Measurements from ENCODE around the gene LSAMP.

LSAMP gene

DNA sequence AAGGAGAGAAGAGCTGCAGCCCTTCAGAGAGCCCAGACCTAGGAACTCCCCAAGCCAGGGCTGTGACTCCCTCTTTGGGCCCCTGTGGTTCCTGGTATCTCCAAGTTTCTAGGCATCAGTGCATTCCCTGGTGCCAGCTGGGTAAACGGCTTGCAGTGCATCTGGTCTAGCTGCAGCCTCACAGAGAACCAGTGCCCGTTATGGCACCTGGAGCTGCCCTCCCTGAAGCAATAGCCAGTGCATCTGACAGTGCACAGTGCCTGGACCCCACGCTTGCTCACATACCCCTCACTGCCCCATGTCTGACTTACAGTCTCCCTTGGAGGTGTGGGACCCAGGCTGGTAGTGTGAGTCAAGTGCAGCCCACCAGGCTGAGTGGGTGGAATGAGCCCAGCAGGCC, 52.1 kb downstream of the LSAMP start:
- no peak for TF ChIP-seq CTCF (IDR thresholded peaks at IDR 0.05; ENCODE audit: insufficient read depth, low read depth, low read length, missing control alignments)
- H3K4me3 ChIP-seq (ENCODE audit: low read depth, low read length), result no peak overlapping the region
- DNase-seq (ENCODE audit: low read depth), result no peak

- no peak for TF ChIP-seq CTCF (IDR thresholded peaks at IDR 0.05; ENCODE audit: insufficient read depth, low read depth, low read length, missing control alignments)
- no peak for DNase-seq (ENCODE audit: low read depth)
- H3K4me3 ChIP-seq (ENCODE audit: low read depth, low read length), result no peak overlapping the region
Observed at GRCh38 chr3:116392291-116392690, 53.0 kb downstream of the LSAMP start.

GRCh38 chr3:116391296-116392201, 53.7 kb downstream of the LSAMP start:
- no peak overlapping the region for H3K4me3 ChIP-seq (ENCODE audit: low read depth, low read length)
- no peak for TF ChIP-seq CTCF (IDR thresholded peaks at IDR 0.05; ENCODE audit: insufficient read depth, low read depth, low read length, missing control alignments)
- DNase-seq (ENCODE audit: low read depth), result no peak

DNA sequence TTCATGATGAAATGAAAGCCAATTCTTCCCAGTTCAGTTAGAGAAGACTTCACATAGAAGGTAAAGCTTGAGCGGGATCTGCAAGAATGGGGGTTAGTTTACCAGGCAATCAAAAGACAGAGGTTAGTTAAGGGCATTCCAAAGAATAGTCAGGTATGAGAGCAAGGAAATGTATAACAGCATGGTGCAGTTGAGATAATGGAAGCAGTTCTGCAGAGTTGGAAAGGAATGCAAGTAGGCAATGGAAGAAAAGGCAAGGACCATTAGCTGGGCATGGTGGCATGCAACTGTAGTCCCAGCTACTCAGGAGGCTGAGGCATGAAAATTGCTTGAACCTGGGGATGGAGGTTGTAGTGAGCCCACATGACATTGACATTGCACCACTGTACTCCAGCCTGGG, 55.0 kb downstream of the LSAMP start:
- no peak overlapping the region for H3K4me3 ChIP-seq (ENCODE audit: low read depth, low read length)
- TF ChIP-seq CTCF (IDR thresholded peaks at IDR 0.05; ENCODE audit: insufficient read depth, low read depth, low read length, missing control alignments), result no peak
- DNase-seq (ENCODE audit: low read depth), result no peak

- no peak for TF ChIP-seq CTCF (IDR thresholded peaks at IDR 0.05; ENCODE audit: insufficient read depth, low read depth, low read length, missing control alignments)
- DNase-seq (ENCODE audit: low read depth), result no peak
- H3K4me3 ChIP-seq (ENCODE audit: low read depth, low read length), result no peak overlapping the region
Observed at GRCh38 chr3:116388867-116389385, 56.4 kb downstream of the LSAMP start.

DNA sequence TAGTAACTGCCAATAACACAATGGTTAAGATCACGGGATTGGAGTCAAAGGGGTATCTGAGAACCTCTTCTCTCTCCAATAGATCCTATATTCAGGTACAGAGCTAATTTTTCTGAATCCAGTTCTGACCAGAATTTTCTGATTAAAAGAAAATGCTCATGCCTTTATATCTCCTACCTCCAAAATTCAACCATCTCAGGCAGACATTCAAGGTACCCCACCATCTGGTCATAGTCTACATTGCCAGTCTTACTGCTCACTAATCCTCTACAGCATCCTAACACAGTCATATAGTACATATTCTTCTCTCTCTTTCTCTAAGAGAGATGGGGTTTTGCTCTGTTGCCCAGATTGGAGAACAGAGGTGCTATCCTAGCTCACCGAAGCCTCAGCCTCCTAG, 59.1 kb downstream of the LSAMP start:
- H3K4me3 ChIP-seq (ENCODE audit: low read depth, low read length), result no peak overlapping the region
- no peak for TF ChIP-seq CTCF (IDR thresholded peaks at IDR 0.05; ENCODE audit: insufficient read depth, low read depth, low read length, missing control alignments)
- no peak for DNase-seq (ENCODE audit: low read depth)
